Measurements from ENCODE around the gene BZW1.

GRCh38 chr2:200782251-200782650 lies 29.5 kb upstream of the BZW1 start:
- TF ChIP-seq POLR2AphosphoS5 (IDR thresholded peaks at IDR 0.05; ENCODE audit: borderline replicate concordance, low read depth, low read length) (no peak), EZH2 (IDR thresholded peaks at IDR 0.05) (no peak)

Measured in SK-N-MC (cell line).